ENCODE measurements around the gene HSP90B1.

Gene HSP90B1

GRCh38 chr12:103969391-103969790 is 39.2 kb downstream of the HSP90B1 start:
- no peak for DNase-seq (ENCODE audit: low read depth in 2 of 2)

GRCh38 chr12:103973909-103974308 is 43.7 kb downstream of the HSP90B1 start:
- no peak for DNase-seq (ENCODE audit: low read depth in 2 of 2)

GRCh38 chr12:103975368-103975767 is 45.2 kb downstream of the HSP90B1 start:
- no peak for DNase-seq (ENCODE audit: low read depth in 2 of 2)

- DNase-seq (ENCODE audit: low read depth in 2 of 2), result no peak
Measured at GRCh38 chr12:103978384-103978982, 48.3 kb downstream of the HSP90B1 start.

GRCh38 chr12:103986829-103987228 is 56.6 kb downstream of the HSP90B1 start:
- no peak for DNase-seq (ENCODE audit: low read depth in 2 of 2)

- no peak for DNase-seq (ENCODE audit: low read depth in 2 of 2)
Measured at GRCh38 chr12:103994235-103994634, 64.0 kb downstream of the HSP90B1 start.

- no peak for DNase-seq (ENCODE audit: low read depth in 2 of 2)
Measured at GRCh38 chr12:103996595-103996994, 66.4 kb downstream of the HSP90B1 start.

- no peak for DNase-seq (ENCODE audit: low read depth in 2 of 2)
Measured at GRCh38 chr12:103997286-103997900, 67.2 kb downstream of the HSP90B1 start.
